Measurements from ENCODE around the gene RNASE8.

Gene RNASE8

DNA sequence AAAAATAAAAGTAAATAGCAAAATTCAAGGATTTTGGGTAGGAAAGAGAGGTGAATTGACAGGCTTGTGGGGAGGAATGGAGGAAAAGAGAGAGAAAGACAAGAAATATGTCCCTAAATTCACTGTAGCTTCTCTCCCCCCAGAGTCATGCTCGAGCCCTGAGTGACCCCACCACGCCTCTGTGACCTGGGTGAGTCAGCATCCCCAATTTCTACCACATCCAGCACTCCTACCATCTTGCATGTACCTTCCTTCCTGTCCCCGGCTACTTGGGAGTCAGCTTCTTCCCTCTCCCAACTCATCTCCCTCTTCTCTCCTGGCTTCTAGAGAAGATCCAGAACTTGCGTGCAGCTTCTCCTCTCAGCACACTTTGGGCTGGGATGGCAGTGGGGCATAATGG, 31.1 kb downstream of the RNASE8 start:
- no peaks in the 10 kb centered on the region for H3K27me3 ChIP-seq
- no peak overlapping the region for H3K4me3 ChIP-seq
- peak overlapping the region in 8 of 11 experiments; percentile 37 to 61 (median 46); a peak in 10 of 22 replicates for H3K4me2 ChIP-seq
- peaks cover 33 to 88% (median 69%) of the 10 kb centered on the region in 11 experiments for H3K36me3 ChIP-seq
- H3K9me3 ChIP-seq (replicated peaks in 1 of 11), result no peaks in the 10 kb centered on the region
- peak overlapping the region in 6 of 11 experiments; percentile 8 to 84 (median 23); a peak in 7 of 22 replicates for H3K27ac ChIP-seq
- TF ChIP-seq Cebpa-rat (IDR thresholded peaks at IDR 0.05), result no peak
- peaks cover 20 to 85% (median 61%) of the 10 kb centered on the region in 10 experiments for H3K4me1 ChIP-seq
- H3K9ac ChIP-seq, result peak overlapping the region in 1 of 11 experiments; percentile 20; a peak in 2 of 22 replicates
- peaks cover 5 to 75% (median 29%) of the 10 kb centered on the region in 11 experiments; a peak in 15 of 22 replicates for H4K20me1 ChIP-seq

DNA sequence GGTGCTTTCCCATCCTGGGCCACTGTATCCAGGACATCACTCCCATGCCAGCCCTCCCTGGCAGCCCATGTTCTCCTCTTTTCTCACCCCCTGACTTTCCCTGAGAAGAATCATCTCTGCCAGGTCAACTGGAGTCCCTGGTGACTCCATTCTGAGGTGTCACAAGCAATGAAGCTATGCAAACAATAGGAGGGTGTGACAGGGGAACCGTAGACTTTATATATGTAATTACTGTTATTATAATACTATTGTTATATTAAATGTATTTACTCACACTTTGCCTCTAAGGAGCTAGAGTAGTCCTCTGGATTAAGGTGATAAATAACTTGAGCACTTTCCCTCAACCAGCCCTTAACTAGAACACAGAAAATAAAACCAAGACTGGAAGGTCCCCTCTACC, 31.6 kb downstream of the RNASE8 start:
- Histone ChIP-seq H3K4me2 (0 out of 22 replicates have a peak overlapping the region, but pooled peaks of 4 of the 11 experiments have one; percentile 40 to 57 (median 46)), H3K4me1 (peaks cover 20 to 90% (median 66%) of the 10 kb centered on the region in 10 experiments), H3K36me3 (peaks cover 27 to 82% (median 64%) of the 10 kb centered on the region in 11 experiments), H3K9me3 (replicated peaks in 1 of 11) (no peaks in the 10 kb centered on the region), H3K4me3 (no peak overlapping the region), H3K27me3 (no peaks in the 10 kb centered on the region), H4K20me1 (peaks cover 5 to 81% (median 35%) of the 10 kb centered on the region in 11 experiments; a peak in 15 of 22 replicates), H3K9ac (peak overlapping the region in 2 of 11 experiments; percentile 7 to 20; a peak in 1 of 22 replicates), H3K27ac (peak overlapping the region in 6 of 11 experiments; percentile 8 to 84 (median 23); a peak in 9 of 22 replicates)
- TF ChIP-seq Cebpa-rat (IDR thresholded peaks at IDR 0.05), result no peak

DNA sequence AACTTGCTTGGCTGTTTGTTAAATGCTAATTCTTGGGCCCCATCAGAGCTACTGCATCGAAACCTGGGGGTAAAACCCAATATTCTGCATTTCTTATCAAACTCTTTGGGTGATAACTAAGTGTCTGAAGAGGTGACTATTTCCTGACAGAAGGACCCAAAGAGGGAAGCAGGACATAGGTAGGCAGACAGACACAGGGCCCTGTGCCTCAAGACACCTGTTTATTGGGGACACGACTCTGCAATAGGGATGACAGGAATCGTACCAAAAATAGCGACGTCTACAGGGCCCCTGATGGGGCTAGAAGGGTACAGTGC, 32.2 kb downstream of the RNASE8 start:
- Histone ChIP-seq H3K9me3 (replicated peaks in 1 of 11) (no peaks in the 10 kb centered on the region), H3K27ac (peak overlapping the region in 3 of 11 experiments; percentile 11 to 84 (median 31); a peak in 5 of 22 replicates), H3K4me3 (no peak overlapping the region), H3K27me3 (no peaks in the 10 kb centered on the region), H4K20me1 (peaks cover 5 to 80% (median 40%) of the 10 kb centered on the region in 11 experiments; a peak in 15 of 22 replicates), H3K4me2 (no peak overlapping the region), H3K9ac (no peak overlapping the region), H3K36me3 (peaks cover 22 to 76% (median 58%) of the 10 kb centered on the region in 11 experiments), H3K4me1 (peaks cover 20 to 86% (median 69%) of the 10 kb centered on the region in 10 experiments)
- no peak for TF ChIP-seq Cebpa-rat (IDR thresholded peaks at IDR 0.05)

DNA sequence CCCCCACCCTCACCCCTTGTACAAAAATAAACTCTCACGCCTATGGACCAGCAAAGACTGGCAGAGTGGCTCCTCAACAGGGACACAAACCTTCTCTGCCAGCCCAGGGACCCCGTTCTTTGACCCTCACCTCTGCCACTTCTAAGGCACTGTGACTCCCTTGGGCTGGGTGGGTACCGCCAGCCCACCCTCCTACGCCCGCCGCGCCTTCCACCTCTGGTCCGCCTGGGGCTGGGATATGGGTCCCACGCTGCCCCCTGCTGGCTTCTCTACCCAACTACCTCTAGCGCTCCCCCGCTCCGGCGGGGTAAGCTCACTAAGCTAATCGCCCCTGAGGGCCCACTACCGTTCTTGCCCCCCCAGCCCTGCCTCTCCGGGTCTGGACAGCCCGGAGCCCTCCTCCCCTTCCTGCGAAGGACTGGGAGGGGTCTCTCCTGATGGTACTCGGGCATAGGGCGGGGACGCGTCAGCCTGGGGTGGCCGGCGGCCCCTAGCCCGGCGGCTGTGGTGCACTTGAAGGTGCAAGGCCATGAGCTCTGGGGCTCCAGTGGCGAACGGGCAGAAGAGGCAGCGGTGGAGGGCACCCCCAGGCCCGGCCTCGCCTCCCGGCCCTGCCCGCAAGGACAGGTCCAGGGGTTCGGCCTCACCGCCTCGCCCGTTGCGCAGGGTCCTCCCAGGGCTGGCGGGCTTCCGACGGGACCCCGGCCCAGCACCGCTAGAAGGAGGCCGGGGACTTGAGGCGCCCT, 32.7 kb downstream of the RNASE8 start:
- no peaks in the 10 kb centered on the region for H3K27me3 ChIP-seq
- no peaks in the 10 kb centered on the region for H3K9me3 ChIP-seq (replicated peaks in 1 of 11)
- no peak for TF ChIP-seq Cebpa-rat (IDR thresholded peaks at IDR 0.05)
- H3K9ac ChIP-seq, result no peak overlapping the region
- no peak overlapping the region for H3K4me2 ChIP-seq
- H3K36me3 ChIP-seq, result peaks cover 16 to 71% (median 53%) of the 10 kb centered on the region in 11 experiments
- H4K20me1 ChIP-seq, result peaks cover 5 to 85% (median 45%) of the 10 kb centered on the region in 11 experiments; a peak in 15 of 22 replicates
- H3K27ac ChIP-seq, result peak overlapping the region in 1 of 11 experiments; percentile 31; a peak in 4 of 22 replicates
- no peak overlapping the region for H3K4me3 ChIP-seq
- H3K4me1 ChIP-seq, result peaks cover 20 to 81% (median 67%) of the 10 kb centered on the region in 10 experiments

DNA sequence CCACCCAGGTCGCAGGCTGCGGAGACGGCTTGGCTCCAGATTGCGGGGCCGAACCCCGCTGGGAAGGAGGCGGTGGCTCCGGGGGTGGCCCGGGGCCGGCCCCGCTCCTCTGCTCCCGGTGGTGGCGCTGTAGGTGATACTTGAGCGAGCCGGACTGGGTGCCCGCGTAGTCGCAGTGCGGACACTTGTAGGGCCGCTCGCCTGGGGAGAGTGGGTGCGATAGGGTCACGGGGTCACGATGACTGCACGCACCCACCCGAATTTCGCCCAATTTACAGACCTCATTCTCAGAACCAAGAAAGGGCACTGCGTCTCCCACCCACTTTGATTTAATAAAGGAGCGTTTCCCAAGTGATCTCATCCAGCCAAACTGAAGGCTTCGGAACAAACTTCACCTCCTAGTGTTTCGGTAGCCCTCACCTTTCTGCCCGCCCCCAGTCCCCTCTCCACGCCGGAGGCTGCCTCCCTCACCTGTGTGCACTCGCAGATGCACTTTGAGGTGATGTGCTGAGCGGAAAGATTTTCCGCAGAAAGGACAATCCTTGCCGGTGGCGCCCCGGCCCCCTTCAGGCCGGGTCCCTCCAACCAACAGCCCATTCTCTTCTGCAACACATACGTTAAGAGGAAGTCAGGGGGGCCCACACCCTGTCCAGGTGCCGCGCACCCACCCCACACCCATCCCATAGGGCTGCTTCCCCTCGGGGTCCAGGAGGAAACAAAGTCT, 33.5 kb downstream of the RNASE8 start:
- Histone ChIP-seq H3K36me3 (peaks cover 9 to 64% (median 47%) of the 10 kb centered on the region in 11 experiments), H3K27ac (peak overlapping the region in 4 of 11 experiments; percentile 61 to 84 (median 70); a peak in 3 of 22 replicates), H3K27me3 (no peaks in the 10 kb centered on the region), H3K4me2 (peak overlapping the region in 10 of 11 experiments; percentile 64 to 86 (median 78); a peak in 12 of 22 replicates), H3K9me3 (replicated peaks in 1 of 11) (no peaks in the 10 kb centered on the region), H3K9ac (peak overlapping the region in 4 of 11 experiments; percentile 64 to 79 (median 76); a peak in 5 of 22 replicates), H3K4me3 (no peak overlapping the region), H3K4me1 (peaks cover 21 to 76% (median 61%) of the 10 kb centered on the region in 10 experiments), H4K20me1 (peaks cover 5 to 91% (median 47%) of the 10 kb centered on the region in 11 experiments; a peak in 15 of 22 replicates)
- TF ChIP-seq Cebpa-rat (IDR thresholded peaks at IDR 0.05), result no peak

DNA sequence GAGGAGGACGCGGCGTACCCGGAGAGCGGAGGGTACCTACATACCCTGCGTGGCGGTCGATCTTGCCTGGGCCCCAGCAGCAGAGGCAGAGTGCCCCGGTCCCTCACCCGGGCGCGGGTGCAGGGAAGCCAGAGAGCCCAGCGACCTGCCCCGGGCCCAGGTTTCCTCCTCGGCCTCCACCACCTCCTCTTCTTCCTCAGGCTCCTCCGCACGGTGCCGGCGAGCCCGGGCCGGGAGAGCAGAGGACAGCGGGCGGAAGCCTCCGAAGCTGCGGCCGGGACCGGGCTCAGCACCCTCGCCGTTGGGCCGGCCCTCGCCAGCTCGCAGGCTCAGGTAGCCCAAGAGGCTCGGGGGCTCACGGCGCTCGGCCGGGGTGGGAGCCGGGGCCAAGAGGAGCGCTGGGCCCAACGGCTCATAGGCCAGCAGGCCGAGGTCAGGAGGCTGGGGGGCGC, 34.2 kb downstream of the RNASE8 start:
- Histone ChIP-seq H3K36me3 (peaks cover 8 to 56% (median 39%) of the 10 kb centered on the region in 11 experiments), H3K9ac (peak overlapping the region; percentile 17 to 79 (median 64); a peak in 19 of 22 replicates), H3K4me2 (peak overlapping the region; percentile 55 to 86 (median 75)), H3K27ac (peak overlapping the region in 10 of 11 experiments; percentile 18 to 84 (median 63); a peak in 18 of 22 replicates), H3K9me3 (replicated peaks in 1 of 11) (no peaks in the 10 kb centered on the region), H4K20me1 (peaks cover 5 to 96% (median 47%) of the 10 kb centered on the region in 11 experiments; a peak in 15 of 22 replicates), H3K4me3 (peak overlapping the region in 5 of 10 experiments; percentile 1 to 51 (median 24); a peak in 4 of 20 replicates), H3K27me3 (no peaks in the 10 kb centered on the region), H3K4me1 (peaks cover 24 to 76% (median 63%) of the 10 kb centered on the region in 10 experiments)
- TF ChIP-seq Cebpa-rat (IDR thresholded peaks at IDR 0.05), result no peak

DNA sequence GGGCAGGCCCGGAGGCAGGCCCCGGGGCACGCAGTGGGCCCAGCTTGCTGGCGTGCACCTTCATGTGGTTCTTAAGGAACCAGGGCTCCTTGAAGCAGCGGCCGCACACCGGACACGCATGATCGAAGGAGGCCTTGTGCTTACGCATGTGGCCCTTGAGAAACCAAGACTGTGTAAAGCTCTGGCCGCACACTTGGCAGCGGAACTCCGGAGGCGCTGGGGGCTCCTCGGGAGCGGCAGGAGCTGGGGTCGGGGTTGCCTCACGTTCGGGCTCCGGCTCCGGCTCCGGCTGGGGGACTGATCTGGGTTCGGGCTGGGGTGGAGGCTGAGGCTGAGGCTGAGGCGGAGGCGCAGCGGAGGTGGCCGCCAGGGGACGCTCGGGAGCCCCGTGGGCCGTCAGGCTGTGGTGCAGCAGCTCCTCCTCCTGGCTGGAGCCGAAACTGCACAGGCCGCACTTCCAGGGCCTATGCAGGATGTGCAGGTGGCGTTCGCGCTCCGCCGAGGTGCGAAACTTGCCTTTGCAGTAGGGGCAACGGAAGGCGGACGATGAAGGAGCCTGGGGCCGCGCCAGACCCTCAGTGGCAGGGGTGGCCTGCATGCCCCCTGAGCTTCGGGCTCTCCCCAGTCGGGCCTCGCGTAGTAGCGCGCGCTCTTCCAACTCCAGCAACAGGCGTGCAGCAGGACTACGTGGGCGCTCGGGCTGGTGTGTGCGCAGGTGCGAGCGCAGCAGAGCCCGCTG, 34.8 kb downstream of the RNASE8 start:
- Histone ChIP-seq H3K9ac (peak overlapping the region; percentile 17 to 79 (median 64); a peak in 19 of 22 replicates), H3K4me2 (peak overlapping the region; percentile 55 to 86 (median 75)), H3K9me3 (replicated peaks in 1 of 11) (no peaks in the 10 kb centered on the region), H3K27me3 (no peaks in the 10 kb centered on the region), H3K4me1 (peaks cover 24 to 76% (median 63%) of the 10 kb centered on the region in 10 experiments), H3K27ac (peak overlapping the region in 10 of 11 experiments; percentile 18 to 84 (median 63); a peak in 18 of 22 replicates), H3K4me3 (peak overlapping the region in 5 of 10 experiments; percentile 1 to 51 (median 24); a peak in 4 of 20 replicates), H4K20me1 (peaks cover 0 to 96% (median 41%) of the 10 kb centered on the region in 11 experiments; a peak in 15 of 22 replicates), H3K36me3 (peaks cover 8 to 52% (median 38%) of the 10 kb centered on the region in 11 experiments; a peak in 21 of 22 replicates)
- TF ChIP-seq Cebpa-rat (IDR thresholded peaks at IDR 0.05), result no peak

DNA sequence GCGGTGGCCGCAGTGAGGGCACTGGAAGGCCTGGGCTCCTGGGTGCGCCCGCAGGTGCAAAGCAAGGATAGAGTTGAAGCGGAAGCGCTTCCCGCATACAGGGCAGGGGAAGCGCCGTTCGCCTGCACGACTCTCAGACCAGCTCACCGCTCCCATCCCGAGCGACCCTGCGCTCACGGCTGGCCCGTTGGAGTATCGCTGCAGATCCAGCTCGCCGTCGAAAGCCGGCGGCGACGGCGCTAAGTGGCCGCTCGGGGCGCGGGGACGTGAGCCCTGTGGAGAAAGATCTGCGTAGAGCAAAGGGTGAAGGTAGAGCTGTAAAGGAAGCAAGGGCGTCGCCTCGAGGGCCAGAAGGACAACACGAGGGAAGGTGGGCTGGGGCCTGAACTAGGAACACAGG, 35.4 kb downstream of the RNASE8 start:
- peaks cover 24 to 72% (median 59%) of the 10 kb centered on the region in 10 experiments for H3K4me1 ChIP-seq
- TF ChIP-seq Cebpa-rat (IDR thresholded peaks at IDR 0.05), result no peak

More for the DNA sequence above, 35.4 kb downstream of the RNASE8 start:
- Histone ChIP-seq H3K27me3 (no peaks in the 10 kb centered on the region), H3K4me3 (no peak overlapping the region), H3K27ac (no peak overlapping the region), H3K9ac (no peak overlapping the region), H3K4me2 (peak overlapping the region in 9 of 11 experiments; percentile 8 to 85 (median 71); a peak in 13 of 22 replicates), H3K36me3 (peaks cover 8 to 51% (median 38%) of the 10 kb centered on the region in 11 experiments; a peak in 21 of 22 replicates), H3K9me3 (replicated peaks in 1 of 11) (no peaks in the 10 kb centered on the region), H4K20me1 (peaks cover 0 to 91% (median 36%) of the 10 kb centered on the region in 11 experiments; a peak in 15 of 22 replicates)
